RPMI7951 (cell line): ENCODE results near the gene POLR1F. TPM values are rescaled to one million over a fixed set of nuclear protein-coding genes. Genes with fewer than 3 reads are reported as not detected.
"Not testable (repeated sequence)": the region's sequence is repeated elsewhere in the genome, so short reads cannot be mapped to it uniquely, and the experiment has no call there.

Experiments
- DNase-seq: peaks from one replicate; pipeline ENCODE4 v3.0.0-alpha.2; 2012; ENCODE audit warnings: low read depth
- total RNA-seq: library from RNA; depleted of rRNA; stranded (reverse); fragments of >200 nt; shearing (Covaris generic); gene quantifications from 2 replicates; pipeline ENCODE4 v1.2.3, GENCODE V29; 2014; rRNA removed

Gene POLR1F
- total RNA-seq = 29.5 and 38.8 TPM in 2 replicates

GRCh38 chr7:19708397-19709248, at the start of gene POLR1F:
POLR1F (minus strand) TSS chr7:19709037; CDS start chr7:19709016, 21 bp downstream.
- peak; percentile 96 for DNase-seq

DNA sequence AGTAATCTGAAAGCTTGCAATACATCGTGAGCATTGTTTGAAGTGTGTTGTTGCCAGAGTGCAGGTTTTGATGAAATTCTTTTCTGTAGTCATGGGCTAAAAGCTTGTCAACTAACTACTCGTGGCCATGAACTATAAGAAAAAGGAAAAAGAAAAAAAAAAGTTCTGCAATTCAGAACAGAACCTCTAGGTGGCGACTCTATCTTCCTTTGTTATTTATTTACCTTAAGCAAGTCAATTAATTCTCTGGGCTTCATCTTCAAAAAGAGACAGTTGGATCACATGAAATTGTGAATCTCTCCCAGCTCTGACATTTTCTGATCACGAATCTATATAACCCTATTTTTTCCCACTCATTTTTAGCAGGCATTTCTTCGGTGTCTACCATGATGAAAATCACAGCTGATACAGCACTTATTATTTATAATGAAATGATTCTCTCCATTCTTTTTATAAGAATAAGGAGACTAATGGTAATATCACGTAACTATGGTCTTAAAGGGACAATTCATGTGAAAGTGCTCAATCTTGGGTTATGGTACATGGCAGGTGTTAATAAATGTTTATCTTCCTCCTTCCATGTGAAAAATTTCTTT, 45.8 kb upstream of the POLR1F start:
- peak; percentile 67 for DNase-seq

DNA sequence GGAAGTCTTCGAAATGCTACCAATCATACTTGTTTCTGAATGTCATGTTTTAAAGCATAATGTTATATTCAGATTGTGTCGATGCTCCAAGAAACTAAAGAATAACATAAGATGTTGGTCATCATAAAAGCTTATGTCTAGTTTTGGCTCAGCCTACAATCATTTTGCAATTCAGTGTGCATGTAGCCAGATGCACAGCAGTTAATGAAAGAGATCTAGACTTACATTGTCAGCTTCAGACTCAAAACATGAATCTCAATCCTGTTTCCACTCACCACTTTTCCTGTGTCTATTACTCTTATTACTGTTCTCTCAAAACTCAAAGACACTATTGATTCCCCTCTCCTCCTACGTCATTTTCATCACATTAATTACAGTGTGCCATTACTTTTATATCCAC, 43.2 kb upstream of the POLR1F start:
- DNase-seq = no peak

GRCh38 chr7:19749658-19750057, 40.8 kb upstream of the POLR1F start:
- peak; percentile 64 for DNase-seq

- DNase-seq = peak; percentile 66
These were observed 39.0 kb upstream of the POLR1F start for GRCh38 chr7:19747740-19748339.

- DNase-seq = no peak
These were observed 35.2 kb upstream of the POLR1F start for GRCh38 chr7:19744075-19744474.

DNA sequence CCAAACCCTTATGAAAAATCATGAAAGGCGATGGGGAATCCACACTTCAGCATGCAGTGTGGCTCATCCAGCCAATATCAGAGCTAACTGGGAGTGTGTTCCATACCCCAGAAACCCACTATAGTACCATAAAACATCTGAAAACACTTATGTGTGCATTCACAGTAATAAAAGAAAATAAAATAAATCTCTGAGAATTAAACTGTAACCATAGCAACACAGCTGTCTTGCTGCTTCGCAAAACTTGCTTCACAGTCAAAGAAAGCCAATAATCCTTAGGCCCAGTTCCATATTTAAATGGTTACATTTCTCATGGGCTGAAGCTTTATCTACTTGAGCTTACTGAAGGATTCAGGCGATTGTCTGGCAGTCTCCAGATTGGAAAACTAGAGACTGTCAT, 19.9 kb upstream of the POLR1F start:
- DNase-seq = no peak

DNA sequence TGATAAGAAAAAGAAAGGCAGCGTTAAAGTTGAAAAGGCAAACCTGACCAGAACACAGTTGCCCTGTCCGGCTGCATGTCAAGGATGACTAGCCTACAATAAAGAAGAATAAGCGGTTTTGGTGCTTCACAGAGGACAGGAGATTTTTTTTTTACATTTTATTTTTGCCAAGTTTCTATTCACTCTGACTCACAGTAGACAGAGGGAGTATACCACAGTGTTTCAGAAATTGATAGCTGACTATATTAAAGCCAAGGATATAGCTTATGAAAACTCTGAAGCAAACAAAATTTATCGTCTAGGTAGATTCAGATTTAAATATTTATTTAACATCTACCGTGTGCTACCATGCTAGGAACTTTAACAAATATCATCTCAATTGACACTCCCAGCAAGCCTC, 16.9 kb upstream of the POLR1F start:
- peak; percentile 29 for DNase-seq

- no peak for DNase-seq
These were observed 6.7 kb upstream of the POLR1F start for GRCh38 chr7:19715499-19715898.

GRCh38 chr7:19713676-19714075, 4.8 kb upstream of the POLR1F start:
- peak; percentile 73 for DNase-seq

- DNase-seq = no peak
These were observed 377 bp upstream of the POLR1F start for GRCh38 chr7:19709249-19709578.

GRCh38 chr7:19707240-19707639, 1.6 kb downstream of the POLR1F start:
- DNase-seq = peak; percentile 21

DNA sequence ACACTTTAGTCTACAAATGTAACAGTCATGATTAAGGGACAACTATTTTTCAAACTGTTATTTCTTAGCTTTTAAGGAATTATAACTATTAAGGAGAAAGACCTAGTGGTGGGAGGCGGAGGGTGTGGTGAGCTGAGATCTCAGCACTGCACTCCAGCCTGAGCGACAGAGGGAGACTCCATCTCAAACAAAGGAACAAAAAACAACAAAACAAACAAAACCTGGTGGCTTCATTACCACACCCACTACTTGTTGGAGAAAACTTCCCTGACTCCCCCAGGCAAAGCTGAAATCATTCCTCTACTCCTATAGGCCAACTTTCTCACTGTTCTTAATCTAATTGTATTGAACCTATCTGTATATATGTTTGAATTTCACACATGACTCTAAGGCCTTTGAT, 3.2 kb downstream of the POLR1F start:
- DNase-seq = no peak

DNA sequence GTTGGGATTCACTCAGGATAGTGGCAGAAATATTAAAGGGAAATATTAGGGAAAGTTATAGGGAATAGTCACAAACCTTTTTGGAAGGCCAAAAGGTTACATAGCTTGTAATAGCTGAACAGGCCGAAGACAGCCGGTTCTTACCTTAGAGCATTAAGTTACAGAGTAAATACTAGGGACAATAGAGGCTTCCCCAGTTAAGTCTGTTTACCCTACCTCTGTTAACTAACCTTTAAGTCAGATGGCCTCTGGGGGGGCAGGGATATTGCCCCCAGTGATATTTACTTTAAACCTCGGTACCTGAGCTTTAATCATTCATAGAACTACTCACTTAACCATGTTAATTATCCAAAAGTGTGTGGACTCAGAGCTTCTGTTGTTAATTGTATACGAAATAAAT, 7.4 kb downstream of the POLR1F start:
- no peak for DNase-seq

- no peak for DNase-seq
These were observed 7.9 kb downstream of the POLR1F start for GRCh38 chr7:19700936-19701335.

DNA sequence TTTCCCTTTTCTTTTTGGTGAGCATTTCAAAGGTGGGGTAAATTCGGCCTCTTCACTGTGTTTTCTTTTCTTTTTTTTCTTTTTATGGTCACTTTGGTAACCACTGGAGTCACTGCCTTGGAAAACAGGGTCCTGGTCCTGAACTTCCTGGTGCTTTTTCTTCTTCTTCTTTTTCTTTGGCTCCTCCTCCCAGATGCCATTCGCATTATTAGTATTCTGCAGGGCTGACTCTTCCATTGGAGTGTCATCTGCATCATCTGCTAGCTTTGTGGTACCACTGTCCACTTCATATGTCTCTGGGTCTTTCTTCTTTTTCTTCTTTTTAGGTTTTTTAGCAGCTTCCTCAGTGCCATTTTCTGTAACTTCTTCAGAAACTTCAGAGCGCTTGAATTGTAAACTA, 10.5 kb downstream of the POLR1F start:
- DNase-seq = no peak

- DNase-seq = no peak
These were observed 11.9 kb downstream of the POLR1F start for GRCh38 chr7:19696926-19697325.

DNA sequence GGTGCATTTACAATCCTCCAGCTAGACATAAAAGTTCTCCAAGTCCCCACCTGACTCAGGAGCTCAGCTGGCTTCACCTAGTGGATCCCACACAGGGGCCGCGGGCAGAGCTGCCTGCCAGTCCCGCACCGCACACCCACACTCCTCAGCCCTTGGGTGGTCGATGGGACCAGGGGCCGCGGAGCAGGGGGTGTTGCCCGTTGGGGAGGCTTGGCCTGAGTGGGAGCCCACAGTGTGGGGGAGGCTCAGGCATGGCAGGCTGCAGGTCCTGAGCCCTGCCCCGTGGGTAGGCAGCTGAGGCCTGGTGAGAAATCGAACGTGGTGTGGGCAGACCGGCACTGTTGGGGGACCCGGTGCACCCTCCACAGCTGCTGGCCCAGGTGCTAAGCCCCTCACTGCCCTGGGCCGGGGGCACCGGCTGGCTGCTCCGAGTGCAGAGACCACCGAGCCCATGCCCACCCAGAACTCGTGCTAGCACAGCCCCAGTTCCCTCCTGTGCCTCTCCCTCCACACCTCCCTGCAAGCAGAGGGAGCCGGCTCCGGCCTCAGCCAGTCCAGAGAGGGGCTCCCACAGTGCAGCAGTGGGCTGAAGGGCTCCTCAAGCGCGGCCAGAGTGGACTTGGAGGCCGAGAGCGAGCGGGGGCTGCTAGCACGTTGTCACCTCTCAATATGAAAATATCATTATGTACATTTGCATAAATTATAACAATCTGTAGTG, 16.6 kb downstream of the POLR1F start:
- DNase-seq = no peak

DNA sequence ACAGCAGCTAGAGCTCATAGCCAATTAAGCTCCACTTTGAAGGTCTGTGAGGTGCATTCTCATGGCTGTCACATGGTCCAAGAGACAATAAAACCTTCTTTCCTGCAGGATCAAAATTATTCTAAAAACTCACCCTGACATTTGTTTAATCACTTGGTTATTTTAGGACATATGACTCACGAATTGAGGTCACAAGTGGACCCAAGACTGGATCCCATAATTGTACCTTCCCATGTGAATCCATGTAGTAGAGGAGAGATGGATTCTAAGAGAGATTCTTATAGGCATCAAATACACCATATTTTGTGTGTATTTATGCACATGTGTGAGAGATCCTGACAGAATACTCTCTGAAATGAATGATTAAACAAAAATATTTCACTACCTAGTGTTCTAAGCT, 18.1 kb downstream of the POLR1F start:
- peak; percentile 18 for DNase-seq

GRCh38 chr7:19689130-19689529, 19.7 kb downstream of the POLR1F start:
- not testable (repeated sequence) for DNase-seq

- no peak for DNase-seq
These were observed 27.2 kb downstream of the POLR1F start for GRCh38 chr7:19681596-19681995.

- peak; percentile 47 for DNase-seq
These were observed 31.7 kb downstream of the POLR1F start for GRCh38 chr7:19677180-19677579.
